ENCODE data around the gene PHKA1.
"Not testable (repeated sequence)": the region's sequence is repeated elsewhere in the genome, so short reads cannot be mapped to it uniquely, and the experiment has no call there.

The PHKA1 gene

DNA sequence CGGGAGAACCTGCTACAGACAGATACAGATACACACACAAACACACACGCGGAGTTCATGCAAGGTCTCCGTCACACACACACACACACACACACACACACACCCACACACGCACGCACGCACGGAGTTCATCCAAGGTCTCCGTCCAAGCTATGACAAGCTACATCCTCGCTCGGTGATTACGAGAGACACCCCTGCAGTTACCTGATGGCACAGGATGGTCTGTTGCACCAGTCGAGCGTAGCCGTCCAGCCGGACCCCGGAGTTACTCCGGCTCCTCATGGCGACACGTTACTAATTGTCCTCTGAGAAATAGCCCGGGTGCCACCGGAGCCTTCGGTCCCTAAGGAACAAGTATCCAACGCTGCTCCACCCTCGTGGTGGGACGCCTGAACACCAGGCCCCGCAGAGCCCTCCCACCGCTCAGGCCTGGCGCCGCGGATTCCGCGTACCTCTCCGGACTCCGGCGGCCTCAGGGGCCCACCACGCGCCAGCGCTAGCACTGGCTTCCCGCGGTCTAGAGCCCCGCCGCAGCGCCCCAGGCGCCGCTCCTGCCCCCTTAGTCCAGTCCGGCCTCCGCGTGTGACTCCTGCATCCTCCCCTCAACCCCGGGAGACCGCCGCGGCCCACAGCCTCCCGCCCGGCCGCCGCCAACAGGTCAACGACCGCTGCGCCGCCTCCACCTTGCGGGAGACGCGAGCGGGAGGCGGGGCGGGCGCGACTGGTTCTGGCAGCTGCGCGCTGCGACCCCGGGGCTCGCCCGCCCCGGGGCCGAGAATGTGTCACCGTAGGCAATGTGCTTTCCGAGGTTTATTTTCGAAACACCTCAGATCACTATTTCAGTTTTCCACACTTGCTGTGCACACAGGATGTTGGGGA is at the start of gene PHKA1:
PHKA1 (minus strand) TSS at position 708 of the 879 bp plus-strand sequence; CDS start at position 282, 426 bp downstream.
- peak; percentile 9 for DNase-seq

DNA sequence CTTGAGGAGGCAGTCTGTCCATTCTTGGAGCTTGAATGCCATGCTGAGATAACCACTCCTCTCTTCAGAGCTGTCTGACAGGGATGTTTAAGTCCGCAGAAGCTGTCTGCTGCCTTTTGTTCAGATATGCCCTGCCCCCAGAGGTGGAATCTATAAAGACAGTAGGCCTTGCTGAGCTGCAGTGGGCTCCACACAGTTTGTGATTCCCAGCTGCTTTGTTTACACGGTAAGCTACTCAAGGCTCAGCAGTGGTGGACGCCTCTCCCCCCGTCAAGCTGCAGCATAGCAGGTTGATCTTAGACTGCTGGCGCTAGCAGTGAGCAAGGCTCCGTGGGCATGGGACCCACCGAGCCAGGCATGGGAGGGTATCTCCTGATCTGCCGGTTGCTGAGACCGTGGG is 46.3 kb upstream of the PHKA1 start:
- DNase-seq, result not testable (repeated sequence)

DNA sequence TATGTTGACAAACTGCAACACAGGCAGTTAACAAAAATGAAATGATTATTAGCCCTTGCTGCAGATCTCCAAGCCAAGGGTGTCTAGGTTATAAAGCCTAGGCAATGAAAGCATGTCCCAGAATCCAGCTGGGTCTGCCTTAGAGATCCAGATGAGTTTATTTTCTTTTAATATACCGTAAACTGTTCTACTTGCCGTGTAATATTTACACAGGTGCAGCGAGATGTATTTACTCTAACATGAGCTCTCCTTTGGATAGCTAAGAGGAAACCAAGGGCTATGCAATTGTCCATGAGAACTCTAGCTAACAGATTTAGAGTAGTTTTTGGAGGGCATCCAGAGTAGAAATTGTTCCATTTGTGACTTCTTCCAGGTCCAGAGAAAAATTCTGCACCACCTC is 34.4 kb upstream of the PHKA1 start:
- not testable (repeated sequence) for DNase-seq

DNA sequence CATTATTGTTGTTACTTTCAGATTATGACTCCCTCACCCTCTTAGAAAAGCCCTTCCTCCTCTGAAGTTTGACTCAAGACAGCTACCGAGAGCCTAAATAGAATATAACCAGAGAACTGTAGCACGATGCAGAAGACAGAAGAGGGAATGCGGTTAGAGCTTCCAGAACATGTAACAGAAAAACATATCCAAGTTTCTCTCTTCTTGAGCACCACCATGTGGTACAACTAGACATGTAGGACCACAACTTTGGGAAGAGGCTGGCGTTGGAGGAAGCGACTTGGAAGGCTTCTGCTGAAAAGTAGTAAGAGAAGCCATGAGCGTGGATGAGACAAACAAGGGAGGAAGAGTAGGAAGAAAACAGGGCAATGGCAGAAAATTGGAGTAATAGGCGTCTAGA is 31.4 kb upstream of the PHKA1 start:
- not testable (repeated sequence) for DNase-seq

DNA sequence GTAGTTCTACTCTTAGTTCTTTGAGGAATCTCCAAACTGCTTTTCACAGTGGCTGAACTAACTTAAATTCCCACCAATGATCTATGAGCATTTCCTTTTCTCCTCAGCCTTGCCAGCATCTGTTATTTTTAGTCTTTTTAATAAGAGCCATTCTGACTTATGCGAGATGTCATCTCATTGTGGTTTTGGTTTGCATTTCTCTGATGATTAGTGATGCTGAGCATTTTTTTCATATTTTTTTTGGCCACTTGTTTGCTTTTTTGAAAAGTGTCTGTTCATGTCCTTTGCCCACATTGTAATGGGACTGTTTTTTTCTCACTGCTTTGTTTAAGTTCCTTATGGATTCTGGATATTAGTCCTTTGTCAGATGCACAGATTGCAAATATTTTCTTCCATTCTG is 21.5 kb upstream of the PHKA1 start:
- no peak for DNase-seq

DNA sequence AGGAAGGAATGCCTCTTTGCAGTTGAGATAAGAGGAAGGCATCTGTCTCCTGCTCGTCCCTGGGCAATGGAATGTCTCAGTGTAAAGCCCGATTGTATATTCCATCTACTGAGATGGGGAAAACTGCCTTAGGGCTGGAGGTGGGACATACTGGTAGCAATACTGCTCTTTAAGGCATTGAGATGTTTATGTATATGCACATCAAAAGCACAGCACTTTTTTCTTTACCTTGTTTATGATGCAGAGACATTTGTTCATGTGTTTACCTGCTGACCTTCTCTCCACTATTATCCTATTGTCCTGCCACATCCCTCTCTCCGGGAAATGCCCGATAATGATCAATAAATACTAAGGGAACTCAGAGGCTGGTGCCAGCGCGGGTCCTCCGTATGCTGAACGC is 19.5 kb upstream of the PHKA1 start:
- DNase-seq, result not testable (repeated sequence)

DNA sequence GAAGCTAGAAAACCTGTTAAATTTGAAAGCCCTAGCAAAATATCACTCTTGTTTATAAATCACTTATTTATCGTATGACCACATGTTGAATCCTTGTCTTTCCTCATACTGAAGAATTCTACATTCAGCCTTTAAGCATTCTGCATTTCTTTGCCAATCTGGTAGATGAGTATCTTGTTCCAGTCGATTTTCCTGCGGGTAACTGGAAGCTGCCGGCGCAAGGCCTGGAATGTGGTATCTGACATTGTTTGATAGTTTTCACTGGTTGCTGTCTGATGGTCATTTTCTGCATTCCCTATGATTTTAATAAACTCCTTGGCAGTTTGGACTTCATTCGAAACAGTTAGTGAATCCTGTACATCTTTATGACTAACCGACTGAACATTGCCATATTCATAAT is 13.7 kb upstream of the PHKA1 start:
- no peak for DNase-seq

DNA sequence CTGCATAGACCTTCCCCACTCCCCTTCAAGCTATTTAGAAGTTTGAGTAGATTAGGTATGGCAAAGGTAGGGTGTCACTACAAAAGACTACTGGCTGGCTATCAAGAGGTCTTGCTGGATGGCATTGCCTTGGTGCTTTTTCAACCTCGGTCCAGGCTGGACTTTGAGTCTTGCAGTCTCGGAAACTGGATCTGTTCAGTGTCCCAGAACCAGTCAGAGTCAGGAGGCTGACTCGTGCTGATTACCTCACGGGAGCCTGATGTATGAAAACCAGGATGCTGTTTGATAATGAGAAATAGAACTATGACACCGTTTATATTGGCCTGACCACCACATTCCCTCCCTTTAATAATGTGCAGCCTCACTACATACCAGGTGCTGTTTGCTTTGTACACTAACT is 2.7 kb upstream of the PHKA1 start:
- DNase-seq, result no peak

DNA sequence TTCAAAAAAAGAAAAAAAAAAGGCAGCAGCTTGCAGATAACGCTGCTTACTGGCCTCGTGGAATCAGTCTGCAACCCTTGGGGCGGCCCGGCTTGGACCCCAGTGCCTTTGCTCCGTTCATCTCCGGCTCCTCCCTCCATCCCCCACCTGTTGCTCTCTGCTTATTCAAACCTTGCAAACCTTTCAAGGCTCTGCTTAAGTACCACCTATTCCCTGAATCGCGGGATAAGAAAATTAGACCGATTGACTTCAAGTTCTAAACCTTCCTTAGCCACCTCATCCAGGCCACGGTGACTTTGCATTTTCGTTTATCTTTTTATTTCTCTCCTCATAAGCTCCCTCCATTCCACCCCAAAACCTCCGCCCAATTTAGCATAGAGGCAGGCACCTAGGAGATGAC is 1.4 kb upstream of the PHKA1 start:
- no peak for DNase-seq

DNA sequence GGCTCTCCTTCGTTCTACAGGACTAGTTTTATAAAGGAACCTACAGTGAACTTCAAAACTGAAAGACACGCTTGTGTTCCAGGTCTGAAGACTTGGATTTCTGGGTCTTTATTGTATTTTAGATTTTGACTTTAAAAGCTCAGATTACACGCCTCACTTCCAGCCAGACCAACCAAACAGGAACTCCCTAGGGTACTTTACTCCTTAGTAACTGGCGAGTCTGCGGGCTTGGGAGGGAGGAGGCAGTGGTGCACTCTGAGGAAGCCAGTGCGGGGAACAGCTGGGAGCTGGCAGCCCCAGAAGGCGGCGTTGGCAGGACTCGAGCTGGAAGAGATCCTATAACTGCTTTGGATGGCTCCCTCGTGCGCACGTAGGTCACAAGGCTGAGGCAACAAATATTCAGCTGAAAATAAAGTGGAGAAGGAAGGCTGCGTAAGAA is 391 bp upstream of the PHKA1 start:
- no peak for DNase-seq

DNA sequence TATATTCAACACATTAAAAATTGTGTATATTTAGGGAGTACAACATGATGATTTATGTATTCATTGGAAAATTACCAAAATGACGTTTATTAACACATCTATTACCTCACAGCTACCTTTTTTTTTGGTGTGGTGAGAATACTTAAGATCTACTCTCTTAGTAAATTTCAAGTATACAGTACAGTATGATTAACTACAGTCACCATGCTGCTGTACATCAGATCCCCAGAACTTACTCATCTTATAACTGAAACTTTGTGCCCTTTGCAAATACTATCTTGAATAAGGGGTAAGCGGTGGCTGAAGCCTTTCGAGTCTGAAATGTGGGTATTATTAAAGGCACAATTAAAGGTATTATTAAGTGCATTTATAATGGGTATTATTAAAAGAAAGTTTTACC is 976 bp downstream of the PHKA1 start:
- DNase-seq, result no peak

DNA sequence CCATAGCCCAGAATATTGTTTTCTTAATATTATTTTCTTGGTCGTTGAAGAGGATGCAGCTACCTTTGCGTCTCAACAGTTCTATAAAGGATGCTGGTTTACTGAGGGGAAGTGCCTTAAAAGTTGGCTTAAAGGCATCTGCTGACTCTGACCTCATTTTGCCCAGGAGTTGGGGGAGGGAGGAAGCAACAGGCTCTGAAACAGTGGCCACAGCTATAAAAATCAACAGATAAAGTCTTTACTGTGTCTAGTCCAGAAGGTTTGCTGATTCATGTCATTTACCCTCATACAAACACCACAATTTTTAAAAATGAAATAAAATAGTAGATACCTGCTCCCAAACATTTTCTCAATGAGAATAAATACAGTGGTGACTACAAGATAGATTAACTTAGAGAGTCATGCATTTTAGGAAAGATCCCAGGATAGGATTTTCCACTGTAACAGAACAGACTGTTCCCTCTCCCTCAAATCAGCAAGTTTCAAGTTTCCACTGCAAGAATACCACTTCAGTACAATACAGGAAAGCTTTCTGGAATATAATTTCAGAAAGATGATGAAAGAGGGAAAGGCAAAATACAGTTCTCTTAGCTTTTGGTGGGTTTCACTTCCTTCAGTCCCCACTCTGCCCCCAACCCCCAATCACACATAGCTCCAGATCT is 1.9 kb downstream of the PHKA1 start:
- DNase-seq, result no peak

DNA sequence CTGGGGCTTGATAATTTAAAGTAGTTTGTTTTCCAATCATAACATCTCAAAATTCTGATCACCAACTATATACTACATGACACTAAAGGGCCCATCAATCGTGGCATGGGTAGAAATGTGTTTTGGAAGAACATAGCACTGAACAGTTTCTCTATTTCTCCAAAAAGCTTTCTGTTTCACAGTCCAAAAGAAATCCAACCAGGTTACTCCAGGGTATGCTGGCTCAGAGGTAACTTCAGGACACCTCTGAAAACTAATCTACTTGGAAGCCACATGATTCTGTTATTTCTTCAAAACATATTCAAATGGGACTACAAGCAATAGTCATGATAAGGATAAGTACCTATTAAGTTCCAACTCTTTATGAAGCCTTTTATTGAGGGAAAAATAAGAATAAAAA is 8.3 kb downstream of the PHKA1 start:
- no peak for DNase-seq

DNA sequence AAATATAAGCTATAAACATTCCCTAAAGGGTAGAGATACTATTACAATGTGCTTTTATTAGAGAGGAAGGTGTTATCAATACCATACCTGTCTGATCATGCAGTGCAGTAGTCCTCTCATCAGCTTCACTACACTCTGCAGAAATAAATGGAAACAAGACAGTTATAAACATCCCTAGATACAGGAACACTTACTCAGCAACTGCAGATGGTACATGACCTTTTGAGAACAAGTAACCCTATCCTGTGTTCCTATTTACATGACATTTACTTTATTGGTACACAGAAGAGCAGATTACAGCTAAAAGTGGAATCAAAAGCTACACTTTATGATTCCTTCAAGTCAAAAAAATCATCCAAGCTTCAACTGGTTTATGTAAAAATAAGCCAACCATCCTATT is 9.0 kb downstream of the PHKA1 start:
- no peak for DNase-seq

DNA sequence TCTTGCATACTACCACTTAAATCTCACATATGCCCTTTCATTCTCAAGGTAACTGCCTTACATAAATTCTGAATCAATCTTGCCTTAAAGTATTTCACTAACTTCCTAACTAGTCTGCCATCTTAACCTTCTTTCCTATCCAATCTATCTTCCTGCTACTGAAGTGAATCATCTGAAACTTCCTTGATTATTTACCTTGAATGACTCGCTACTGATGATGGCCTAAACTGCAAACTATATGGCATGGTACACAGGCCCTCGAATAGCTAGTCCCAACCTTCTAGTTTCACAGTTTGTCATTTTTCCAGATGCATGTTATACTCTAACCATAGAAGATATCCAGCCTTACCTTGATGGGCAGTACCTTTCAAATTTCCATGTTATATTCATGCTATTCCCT is 19.9 kb downstream of the PHKA1 start:
- DNase-seq, result no peak

DNA sequence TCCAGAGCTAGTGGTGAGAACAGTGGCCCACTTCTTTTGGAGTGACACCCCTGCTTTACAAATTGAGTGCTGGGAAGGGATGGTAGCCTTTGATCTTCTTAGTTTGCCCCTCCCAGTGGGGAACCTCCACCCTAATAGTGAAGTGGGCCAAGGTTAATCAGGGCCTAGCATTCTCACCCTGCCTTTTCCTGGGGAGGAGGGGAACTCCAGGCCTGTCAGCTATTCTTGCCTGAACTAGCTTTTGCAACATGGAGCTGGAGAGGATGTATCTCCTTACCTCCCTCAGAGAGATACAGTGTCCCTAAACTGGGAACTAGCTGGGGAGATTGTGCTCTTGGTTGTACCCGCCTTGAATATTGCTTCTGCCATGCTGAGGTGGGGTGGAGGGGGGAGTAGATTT is 20.6 kb downstream of the PHKA1 start:
- no peak for DNase-seq

DNA sequence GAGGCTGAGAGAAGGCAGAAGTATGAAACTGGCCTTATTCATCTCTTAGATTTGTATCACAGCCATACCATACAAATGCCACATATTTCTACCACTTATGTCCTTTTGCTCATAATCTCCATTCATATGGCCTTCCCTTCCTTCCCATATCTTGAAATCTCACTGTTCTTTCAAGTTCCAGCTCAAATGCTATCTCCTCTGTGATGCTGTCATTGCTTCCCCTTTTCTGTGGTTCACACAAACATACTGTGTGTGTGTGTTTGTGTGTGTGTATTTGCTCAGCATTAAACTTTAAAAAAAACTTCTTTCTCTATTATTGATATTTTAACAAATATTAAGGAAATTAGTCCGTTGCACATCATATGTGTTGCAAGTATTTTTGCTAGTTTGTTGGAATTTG is 26.7 kb downstream of the PHKA1 start:
- no peak for DNase-seq

DNA sequence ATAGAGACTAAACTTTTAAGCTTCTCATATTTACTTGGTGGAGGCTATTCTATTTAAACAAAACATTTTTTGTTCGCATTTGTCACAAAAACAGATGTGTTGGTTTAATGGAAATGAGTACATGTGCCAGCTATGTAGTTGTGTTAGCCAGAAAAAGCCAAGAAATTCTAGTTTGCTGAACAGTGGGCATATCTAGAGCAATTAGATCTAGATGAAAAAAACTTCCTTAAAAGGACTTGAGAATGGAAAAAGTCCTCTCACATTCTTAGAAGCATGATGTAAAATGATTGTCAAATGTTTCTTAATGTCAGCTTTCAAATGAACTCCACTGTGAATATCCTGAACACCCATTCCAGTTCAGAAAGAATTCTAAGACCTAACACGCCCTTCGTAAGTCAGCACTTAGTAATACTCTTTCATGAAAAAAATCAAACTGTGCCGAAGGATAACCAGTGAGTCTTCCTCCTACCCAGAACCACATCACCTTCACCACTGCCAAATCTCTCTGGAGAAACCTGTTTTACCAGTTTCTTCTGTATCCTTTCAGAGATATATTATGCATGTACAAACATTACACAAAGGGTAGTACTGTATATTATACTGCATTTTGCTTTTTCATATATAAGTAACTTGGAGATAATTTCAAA is 28.2 kb downstream of the PHKA1 start:
- DNase-seq, result no peak

DNA sequence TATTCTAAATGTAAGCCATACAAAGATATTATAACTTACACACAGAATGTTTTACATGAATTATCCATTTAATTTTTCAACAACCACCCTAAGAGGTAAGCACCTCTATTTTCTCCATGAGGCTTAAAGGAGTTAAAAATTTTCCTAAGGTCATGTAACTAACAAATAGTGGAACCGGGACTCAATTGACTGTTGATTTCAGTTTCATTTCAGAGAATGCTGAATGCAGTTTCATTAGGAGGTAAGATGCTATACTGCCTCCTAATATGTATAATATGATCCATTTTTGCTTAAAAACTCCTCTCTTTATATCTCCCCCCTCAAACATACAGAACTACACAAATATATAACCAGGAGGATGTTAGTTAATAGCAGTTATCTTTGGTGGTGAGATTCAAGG is 29.1 kb downstream of the PHKA1 start:
- DNase-seq, result no peak

DNA sequence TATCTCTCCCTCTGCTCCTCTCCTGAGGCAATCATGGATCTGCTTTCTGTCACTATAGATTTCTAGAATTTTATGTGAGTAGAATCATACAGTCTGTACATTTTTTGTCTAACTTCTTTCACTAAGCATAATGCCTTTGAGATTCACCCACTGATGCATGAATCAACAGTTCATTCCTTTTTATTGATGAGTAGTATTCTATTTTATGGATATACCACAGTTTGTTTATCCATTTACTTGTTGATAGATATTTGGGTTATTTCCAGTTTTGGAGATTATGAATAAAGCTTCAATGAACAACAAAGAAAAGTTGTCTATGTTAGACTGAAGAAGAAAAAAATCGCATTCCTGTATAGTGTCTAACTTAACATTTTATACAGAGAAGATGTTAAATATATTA is 30.5 kb downstream of the PHKA1 start:
- DNase-seq, result no peak

DNA sequence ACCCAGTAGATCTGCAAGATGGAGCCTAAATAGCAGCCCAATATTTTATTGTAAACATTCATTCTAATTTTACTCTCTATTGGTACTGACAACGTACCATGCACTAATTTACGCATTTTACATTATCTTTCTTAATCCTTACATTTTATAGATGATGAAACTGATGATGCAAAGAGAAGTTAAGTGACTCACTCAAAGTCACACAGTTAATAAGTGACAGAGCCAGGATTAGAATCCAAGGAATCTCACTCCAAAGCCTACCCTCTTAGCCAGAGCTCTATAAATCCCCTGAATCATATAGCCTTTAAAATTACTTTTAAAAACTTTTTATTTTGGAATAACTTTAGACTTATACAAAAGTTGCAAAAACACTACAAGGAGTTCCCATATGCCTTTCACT is 37.6 kb downstream of the PHKA1 start:
- no peak for DNase-seq

DNA sequence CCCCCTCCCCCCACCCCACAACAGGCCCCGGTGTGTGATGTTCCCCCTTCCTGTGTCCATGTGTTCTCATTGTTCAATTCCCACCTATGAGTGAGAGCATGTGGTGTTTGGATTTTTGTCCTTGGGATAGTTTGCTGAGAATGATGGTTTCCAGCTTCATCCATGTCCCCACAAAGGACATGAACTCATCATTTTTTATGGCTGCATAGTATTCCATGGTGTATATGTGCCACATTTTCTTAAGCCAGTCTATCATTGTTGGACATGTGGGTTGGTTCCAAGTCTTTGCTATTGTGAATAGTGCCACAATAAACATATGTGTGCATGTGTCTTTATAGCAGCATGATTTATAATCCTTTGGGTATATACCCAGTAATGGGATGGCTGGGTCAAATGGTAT is 40.2 kb downstream of the PHKA1 start:
- not testable (repeated sequence) for DNase-seq

DNA sequence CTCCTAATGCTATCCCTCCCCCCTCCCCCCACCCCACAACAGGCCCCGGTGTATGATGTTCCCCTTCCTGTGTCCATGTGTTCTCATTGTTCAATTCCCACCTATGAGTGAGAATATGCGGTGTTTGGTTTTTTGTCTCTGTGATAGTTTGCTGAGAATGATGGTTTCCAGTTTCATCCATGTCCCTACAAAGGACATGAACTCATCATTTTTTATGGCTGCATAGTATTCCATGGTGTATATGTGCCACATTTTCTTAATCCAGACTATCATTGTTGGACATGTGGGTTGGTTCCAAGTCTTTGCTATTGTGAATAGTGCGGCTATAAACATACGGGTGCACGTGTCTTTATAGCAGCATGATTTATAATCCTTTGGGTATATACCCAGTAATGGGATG is 44.6 kb downstream of the PHKA1 start:
- DNase-seq, result not testable (repeated sequence)

DNA sequence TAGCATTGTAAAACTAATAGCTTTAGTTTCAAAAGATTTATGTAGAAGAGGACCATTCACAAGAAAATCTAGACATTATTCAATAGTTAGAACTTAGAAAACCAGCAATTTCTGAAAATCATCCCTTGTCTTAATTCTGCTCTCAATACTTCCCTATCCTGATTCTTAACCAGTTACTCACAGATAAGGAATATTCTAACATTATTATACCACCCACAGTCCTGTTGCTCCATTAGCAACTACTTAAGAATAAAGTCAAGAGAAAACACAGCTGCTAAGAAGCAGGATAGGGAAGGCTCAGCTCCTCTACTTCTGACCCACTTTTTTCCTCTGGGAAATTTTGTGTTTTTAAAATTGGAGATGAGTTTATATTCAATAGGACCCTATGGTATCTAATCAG is 47.7 kb downstream of the PHKA1 start:
- no peak for DNase-seq

Measured in CD4-positive, alpha-beta T cell treated with Interleukin-10 for 1 hour (primary cell).